H1 (cell line): ENCODE measurements around the gene BCL2. TPM values are rescaled to one million over a fixed set of nuclear protein-coding genes. Genes with fewer than 3 reads are reported as not detected.

Experiments used
- CTCF ChIA-PET: fragments of 300-600 bp; sonication (Branson Sonifier 250); formaldehyde crosslinking; loops from one replicate; lab custom pipeline; 2021; ENCODE audit not compliant: partially characterized antibody; lab: Charles Lee
- POLR2A ChIA-PET: fragments of 300-600 bp; sonication (Branson Sonifier 250); formaldehyde crosslinking; loops from one replicate; lab custom pipeline; 2021; ENCODE audit warnings: inconsistent platforms; ENCODE audit not compliant: partially characterized antibody; lab: Charles Lee
- DNase-seq, 2 experiments: peaks; one replicate each; pipeline versions ENCODE4 v3.0.0 to v3.0.0-alpha.2; 2010 to 2022; ENCODE audit warnings: low spot score in 2 of 2, low read depth in 1 of 2, mixed read lengths in 1 of 2
- FAIRE-seq: peaks from 2 replicates; lab custom pipeline; 2011; peaks lifted over from hg19 to GRCh38; lab: Jason Lieb, UNC
- H2AFZ ChIP-seq: 2 replicates; pipeline ENCODE4 v1.8.1; 2012; ENCODE audit warnings: low read length, inconsistent platforms
- H2AK5ac ChIP-seq: 2 replicates; pipeline ENCODE4 v1.6.1; 2013; ENCODE audit warnings: low read depth, low read length
- H2BK120ac ChIP-seq: replicated peaks from 2 replicates; pipeline ENCODE3; 2013; ENCODE audit warnings: low read depth, low read length, inconsistent platforms
- H2BK12ac ChIP-seq: 2 replicates; pipeline ENCODE4 v1.6.1; 2013; ENCODE audit warnings: low read depth, low read length
- H2BK15ac ChIP-seq: 2 replicates; pipeline ENCODE4 v1.6.1; 2013; ENCODE audit warnings: low read length
- H2BK20ac ChIP-seq: 2 replicates; pipeline ENCODE4 v1.6.1; 2013; ENCODE audit warnings: low read length
- H2BK5ac ChIP-seq: 2 replicates; pipeline ENCODE4 v1.6.1; 2013; ENCODE audit warnings: low read depth, low read length
- H3K14ac ChIP-seq: 2 replicates; pipeline ENCODE4 v1.6.1; 2013; ENCODE audit warnings: inconsistent platforms; ENCODE audit not compliant: insufficient read length
- H3K18ac ChIP-seq: 2 replicates; pipeline ENCODE4 v1.6.1; 2013; ENCODE audit warnings: low read length; ENCODE audit errors: extremely low read depth
- H3K23ac ChIP-seq: 2 replicates; pipeline ENCODE4 v1.6.1; 2013; ENCODE audit warnings: inconsistent platforms; ENCODE audit not compliant: insufficient read length
- H3K23me2 ChIP-seq: 2 replicates; pipeline ENCODE4 v1.6.1; 2013; ENCODE audit warnings: low read depth, low read length
- H3K27ac ChIP-seq: 2 replicates; pipeline ENCODE4 v1.6.1; 2011; ENCODE audit warnings: low read depth, low read length, inconsistent platforms
- H3K27me3 ChIP-seq, 4 experiments: replicated peaks in 1 of 4; 1 replicate in 1 of 4; 2 replicates in 3 of 4; pipeline versions ENCODE4 v1.6.1 to v1.8.1; 2011 to 2013; ENCODE audit warnings: low read length in 3 of 4, mild to moderate bottlenecking in 3 of 4, inconsistent platforms in 2 of 4, mixed read lengths in 2 of 4, moderate library complexity in 1 of 4; ENCODE audit not compliant: control insufficient read depth in 3 of 4, insufficient read depth in 3 of 4; ENCODE audit errors: extremely low read depth in 1 of 4
- H3K36me3 ChIP-seq, 4 experiments: 2 replicates each; pipeline versions ENCODE4 v1.6.1 to v1.8.1; 2011 to 2013; ENCODE audit warnings: mild to moderate bottlenecking in 4 of 4, low read length in 3 of 4, moderate library complexity in 2 of 4, control low read depth in 1 of 4, inconsistent platforms in 1 of 4; ENCODE audit not compliant: insufficient read depth in 4 of 4, control insufficient read depth in 2 of 4
- H3K4ac ChIP-seq: replicated peaks from 2 replicates; pipeline ENCODE3; 2013; ENCODE audit warnings: low read length, low read depth, mixed read lengths, inconsistent platforms; ENCODE audit not compliant: insufficient read length
- H3K4me1 ChIP-seq, 4 experiments: replicated peaks in 1 of 4; 1 replicate in 1 of 4; 2 replicates in 3 of 4; pipeline versions ENCODE4 v1.6.1 to v1.8.1; 2011 to 2013; ENCODE audit warnings: low read length in 3 of 4, inconsistent platforms in 2 of 4, mixed read lengths in 1 of 4; ENCODE audit not compliant: insufficient read depth in 4 of 4, control insufficient read depth in 3 of 4
- H3K4me2 ChIP-seq, 2 experiments: 2 replicates each; pipeline versions ENCODE4 v1.6.1 to v1.8.1; 2011 to 2013; ENCODE audit warnings: low read depth in 2 of 2, low read length in 2 of 2, control low read depth in 1 of 2, inconsistent platforms in 1 of 2, mild to moderate bottlenecking in 1 of 2; ENCODE audit not compliant: insufficient read depth in 1 of 2
- H3K4me3 ChIP-seq, 4 experiments: fragments of 200-600, 300-600 bp in 1 of 4; sonication (generic), shearing (Covaris generic), sonication (Bioruptor Twin) in 1 of 4; 2 replicates each; pipeline versions ENCODE4 v1.5.1 to v1.8.1; 2011 to 2016; ENCODE audit warnings: low read length in 4 of 4, low read depth in 3 of 4, control low read depth in 2 of 4, inconsistent platforms in 2 of 4, mild to moderate bottlenecking in 2 of 4, mixed read lengths in 1 of 4, moderate library complexity in 1 of 4; ENCODE audit not compliant: insufficient read depth in 2 of 4; ENCODE audit errors: extremely low read depth in 1 of 4
- H3K56ac ChIP-seq: replicated peaks from 2 replicates; pipeline ENCODE3; 2013; ENCODE audit warnings: low read depth, mild to moderate bottlenecking, mixed read lengths, low read length, inconsistent platforms; ENCODE audit not compliant: insufficient read length
- H3K79me1 ChIP-seq: 2 replicates; pipeline ENCODE4 v1.6.1; 2013; ENCODE audit warnings: low read depth, low read length, control low read depth
- H3K79me2 ChIP-seq, 2 experiments: 2 replicates each; pipeline versions ENCODE4 v1.6.1 to v1.8.1; 2012 to 2013; ENCODE audit warnings: low read length in 2 of 2, mild to moderate bottlenecking in 2 of 2, inconsistent platforms in 1 of 2; ENCODE audit not compliant: insufficient read depth in 2 of 2, control insufficient read depth in 1 of 2
- H3K9ac ChIP-seq, 4 experiments: replicated peaks in 1 of 4; 1 replicate in 1 of 4; 2 replicates in 3 of 4; pipeline versions ENCODE4 v1.6.1 to v1.8.1; 2011 to 2013; ENCODE audit warnings: low read depth in 3 of 4, low read length in 3 of 4, control low read depth in 2 of 4, mild to moderate bottlenecking in 2 of 4, moderate library complexity in 2 of 4, inconsistent platforms in 1 of 4; ENCODE audit errors: extremely low read depth in 1 of 4
- H3K9me3 ChIP-seq, 2 experiments: 2 replicates each; pipeline versions ENCODE4 v1.6.1 to v1.8.1; 2012 to 2013; ENCODE audit warnings: mild to moderate bottlenecking in 2 of 2, moderate library complexity in 2 of 2, control low read depth in 1 of 2, inconsistent platforms in 1 of 2, low read depth in 1 of 2, low read length in 1 of 2, mixed read lengths in 1 of 2; ENCODE audit not compliant: insufficient read depth in 2 of 2
- H4K20me1 ChIP-seq, 2 experiments: replicated peaks in 1 of 2; 2 replicates each; pipeline versions ENCODE3 to v1.8.1; 2011 to 2013; ENCODE audit warnings: inconsistent platforms in 2 of 2, low read length in 2 of 2, mild to moderate bottlenecking in 1 of 2; ENCODE audit not compliant: insufficient read depth in 2 of 2, control insufficient read depth in 1 of 2
- H4K5ac ChIP-seq: 2 replicates; pipeline ENCODE4 v1.6.1; 2013; ENCODE audit warnings: low read length, low read depth, mixed read lengths, inconsistent platforms; ENCODE audit not compliant: insufficient read length
- H4K8ac ChIP-seq: 2 replicates; pipeline ENCODE4 v1.8.0; 2013; ENCODE audit warnings: mild to moderate bottlenecking, moderate library complexity, low read length, inconsistent platforms; ENCODE audit not compliant: insufficient read depth; ENCODE audit errors: extremely low read depth
- H4K91ac ChIP-seq: replicated peaks from 2 replicates; pipeline ENCODE3; 2013; ENCODE audit warnings: low read length, mixed read lengths, inconsistent platforms; ENCODE audit not compliant: insufficient read length
- ASH2L ChIP-seq: fragments of 200-600, 300-600 bp; sonication (generic); IDR thresholded peaks from one replicate; pipeline ENCODE4 v1.7.1; 2017; ENCODE audit warnings: low read length
- CEBPB ChIP-seq: IDR thresholded peaks from 2 replicates; pipeline ENCODE4 v1.6.1; 2012; ENCODE audit warnings: low read depth, low read length
- CTCF ChIP-seq, 3 experiments: IDR thresholded peaks; 1 replicate in 2 of 3; 2 replicates in 1 of 3; pipeline versions ENCODE4 v1.5.1 to v1.6.1; 2011; ENCODE audit warnings: low read length in 3 of 3, mild to moderate bottlenecking in 3 of 3, inconsistent platforms in 2 of 3, low read depth in 1 of 3, moderate library complexity in 1 of 3; ENCODE audit not compliant: insufficient read depth in 1 of 3; ENCODE audit errors: control extremely low read depth in 1 of 3
- SIX5 ChIP-seq: IDR thresholded peaks from 2 replicates; pipeline ENCODE4 v1.6.1; 2011; ENCODE audit warnings: mild to moderate bottlenecking, low read depth, low read length
- WGBS, 2 experiments: shearing (Covaris generic) in 1 of 2; methylation state at CpG; one replicate each; pipeline versions ENCODE4 v1.1.6 to v1.1.7; 2013 to 2015; ENCODE audit warnings: low lambda C conversion rate in 2 of 2, mixed read lengths in 2 of 2, inconsistent platforms in 1 of 2, low coverage in 1 of 2, missing lambda C conversion rate in 1 of 2; ENCODE audit not compliant: insufficient replicate concordance in 2 of 2, insufficient coverage in 1 of 2, insufficient read length in 1 of 2; ENCODE audit errors: extremely low coverage in 1 of 2, missing lambda C conversion rate in 1 of 2; 5-methylcytosine and 5-hydroxymethylcytosine counted together
- polyA plus RNA-seq, 7 experiments: library from polyadenylated mRNA; depleted of rRNA in 3 of 7; stranded (reverse) in 5 of 7; unstranded in 2 of 7; fragments of >200 nt in 5 of 7; fragments of 200-250 nt in 2 of 7; gene quantifications; 1 replicate in 5 of 7; 2 replicates in 1 of 7; 4 replicates in 1 of 7; pipeline versions ENCODE4 v1.2.1 to v1.2.3, GENCODE V29; 2011 to 2013; ENCODE audit warnings: missing spikeins in 2 of 7, mixed read lengths in 2 of 7
- total RNA-seq: library from RNA; stranded (reverse); fragmentation: NEBNext Ultra II Directional; extraction: Animal tissue kit (Norgen Biotek cat#: 25700); gene quantifications from 2 replicates; pipeline ENCODE4 v1.2.1, GENCODE V29; 2021

Gene BCL2
- total and polyA plus RNA-seq, 2 of the 8 experiments (the other 6 are each of a cell fraction or from before 2014, with no cell fraction given), result 0.59 to 4.5 TPM

GRCh38 chr18:63173983-63174382 is 145.6 kb downstream of the BCL2 start:
- Histone ChIP-seq H3K79me1 (no peaks in the 10 kb centered on the region), H3K27me3 (no peaks in the 10 kb centered on the region), H3K4me2 (no peak overlapping the region), H3K23ac (no peak overlapping the region), H3K9me3 (no peaks in the 10 kb centered on the region), H2BK12ac (no peak overlapping the region), H2BK120ac (no peak overlapping the region), H3K9ac (no peak overlapping the region), H4K8ac (no peak overlapping the region), H2AK5ac (no peak overlapping the region), H3K56ac (no peak overlapping the region), H3K36me3 (no peaks in the 10 kb centered on the region), H4K5ac (no peak overlapping the region), H2BK5ac (no peak overlapping the region), H2BK15ac (no peak overlapping the region), H4K20me1 (no peaks in the 10 kb centered on the region), H2BK20ac (no peak overlapping the region), H3K4me1 (peaks cover 0 to 8% (median 2%) of the 10 kb centered on the region in 4 experiments; a peak in 4 of 7 replicates), H3K14ac (no peak overlapping the region), H4K91ac (no peak overlapping the region), H3K27ac (no peak overlapping the region), H3K4ac (no peak overlapping the region), H3K23me2 (no peaks in the 10 kb centered on the region), H2AFZ (no peak overlapping the region), H3K79me2 (no peaks in the 10 kb centered on the region), H3K4me3 (no peak overlapping the region), H3K18ac (no peak overlapping the region)
- no peak for FAIRE-seq
- no peak for DNase-seq
- 73% methylated on average over 2 of the region's 2 CpGs; no CpG with 5 or more reads in 1 of the 2 experiments for WGBS, 2 experiments
- CTCF ChIA-PET, result interaction anchor here (1.3 to 1.7 kb wide), 4 partner anchors 8 to 152 kb away, joined by 3 to 9 read pairs (median 4); no protein-coding TSS in a partner anchor
- POLR2A ChIA-PET, result no interaction called here
- TF ChIP-seq SIX5 (no peak), CEBPB (no peak), CTCF (IDR thresholded peaks at IDR 0.05; ENCODE audit: control extremely low read depth in 1 of 3, insufficient read depth in 1 of 3, low read depth in 1 of 3, low read length in 3 of 3) (no peak), ASH2L (no peak)
